HAP-1 (cell line): ENCODE measurements around the gene PDCD2L.
"Not testable (repeated sequence)": the region's sequence is repeated elsewhere in the genome, so short reads cannot be mapped to it uniquely, and the experiment has no call there.

ENCODE experiments used
- DNase-seq, 2 experiments: peaks; one replicate each; pipeline ENCODE4 v3.0.0-alpha.2; 2016 to 2020; ENCODE audit warnings: low spot score in 2 of 2
- H3K27me3 ChIP-seq: fragments of 250-450 bp; sonication (Bioruptor Pico); 2 replicates; pipeline ENCODE4 v1.5.1; 2020; ENCODE audit warnings: low read depth, mild to moderate bottlenecking, moderate library complexity
- H3K36me3 ChIP-seq: fragments of 250-450 bp; sonication (Bioruptor Pico); replicated peaks from 2 replicates; pipeline ENCODE4 v1.5.1; 2020; ENCODE audit warnings: mild to moderate bottlenecking
- H3K4me1 ChIP-seq: fragments of 250-450 bp; sonication (Bioruptor Pico); 2 replicates; pipeline ENCODE4 v1.5.1; 2020; ENCODE audit warnings: mild to moderate bottlenecking
- H3K4me3 ChIP-seq: fragments of 250-450 bp; sonication (Bioruptor Pico); 2 replicates; pipeline ENCODE4 v1.5.1; 2020; ENCODE audit warnings: mild to moderate bottlenecking, moderate library complexity
- H3K9me3 ChIP-seq: fragments of 250-450 bp; sonication (Bioruptor Pico); 2 replicates; pipeline ENCODE4 v1.5.1; 2020; ENCODE audit warnings: mild to moderate bottlenecking, moderate library complexity
- in situ Hi-C: fragments of 300-500 bp; cut with MboI; formaldehyde crosslinking; loops from 3 replicates; pipeline ENCODE4 v1.14.3; 2020; ENCODE audit warnings: low sequenced_read_pairs, inconsistent platforms, mixed read lengths

PDCD2L gene

GRCh38 chr19:34365463-34366401, 38.5 kb upstream of the PDCD2L start:
- Histone ChIP-seq H3K4me3 (peak overlapping the region; percentile 78), H3K9me3 (no peaks in the 10 kb centered on the region), H3K36me3 (peaks cover 42% of the 10 kb centered on the region), H3K4me1 (peaks cover 11% of the 10 kb centered on the region), H3K27me3 (no peaks in the 10 kb centered on the region)
- in situ Hi-C loops = no loop called here
- peak in 1 of 2 experiments; percentile 57 for DNase-seq

- no peak for DNase-seq
- H3K27me3 ChIP-seq = no peaks in the 10 kb centered on the region
- H3K4me3 ChIP-seq = peak overlapping the region; percentile 78; the same call in 1 of the 2 replicates
- in situ Hi-C loops = no loop called here
- peaks cover 51% of the 10 kb centered on the region for H3K36me3 ChIP-seq
- no peaks in the 10 kb centered on the region for H3K9me3 ChIP-seq
- peaks cover 11% of the 10 kb centered on the region for H3K4me1 ChIP-seq
Measured at GRCh38 chr19:34366738-34367623, 37.2 kb upstream of the PDCD2L start.

- no peaks in the 10 kb centered on the region for H3K27me3 ChIP-seq
- no peak overlapping the region for H3K4me3 ChIP-seq
- peaks cover 57% of the 10 kb centered on the region for H3K36me3 ChIP-seq
- in situ Hi-C loops = no loop called here
- H3K9me3 ChIP-seq = no peaks in the 10 kb centered on the region
- peaks cover 11% of the 10 kb centered on the region for H3K4me1 ChIP-seq
- DNase-seq = no peak
Measured at GRCh38 chr19:34367624-34367957, 36.6 kb upstream of the PDCD2L start.

DNA sequence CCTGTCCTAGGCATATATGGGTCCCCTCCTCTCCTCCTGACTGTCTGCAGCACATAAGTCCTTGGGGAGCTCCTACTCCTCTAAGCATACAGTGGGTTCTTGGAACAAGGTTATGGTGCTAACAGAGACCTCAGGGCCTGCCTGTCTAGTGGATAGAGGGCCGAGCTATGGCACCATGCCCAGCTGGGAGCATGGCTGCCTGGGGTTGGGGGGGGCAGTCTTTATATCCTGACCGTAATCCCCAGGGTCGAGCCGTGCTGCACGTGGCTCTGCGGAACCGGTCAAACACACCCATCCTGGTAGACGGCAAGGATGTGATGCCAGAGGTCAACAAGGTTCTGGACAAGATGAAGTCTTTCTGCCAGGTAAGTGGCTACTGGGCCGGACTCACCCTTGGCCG, 35.9 kb upstream of the PDCD2L start:
- in situ Hi-C loops = no loop called here

GRCh38 chr19:34369166-34369565, 35.0 kb upstream of the PDCD2L start:
- H3K36me3 ChIP-seq = peaks cover 64% of the 10 kb centered on the region
- H3K4me3 ChIP-seq, H3K27me3 ChIP-seq, DNase-seq, in situ Hi-C loops, H3K9me3 ChIP-seq: not testable (repeated sequence)
- peaks cover 11% of the 10 kb centered on the region for H3K4me1 ChIP-seq

More for the DNA sequence above, 35.9 kb upstream of the PDCD2L start:
- Histone ChIP-seq H3K4me1 (peaks cover 11% of the 10 kb centered on the region), H3K36me3 (peaks cover 58% of the 10 kb centered on the region), H3K4me3 (no peak overlapping the region), H3K27me3 (no peaks in the 10 kb centered on the region), H3K9me3 (no peaks in the 10 kb centered on the region)
- DNase-seq = no peak

GRCh38 chr19:34370117-34370516, 34.1 kb upstream of the PDCD2L start:
- no peak for DNase-seq
- no peaks in the 10 kb centered on the region for H3K9me3 ChIP-seq
- H3K36me3 ChIP-seq = peaks cover 73% of the 10 kb centered on the region
- no peak overlapping the region for H3K4me3 ChIP-seq
- in situ Hi-C loops = no loop called here
- no peaks in the 10 kb centered on the region for H3K27me3 ChIP-seq
- H3K4me1 ChIP-seq = peaks cover 7% of the 10 kb centered on the region

GRCh38 chr19:34370983-34371382, 33.2 kb upstream of the PDCD2L start:
- H3K36me3 ChIP-seq = peaks cover 81% of the 10 kb centered on the region
- H3K4me1 ChIP-seq = peaks cover 7% of the 10 kb centered on the region

DNA sequence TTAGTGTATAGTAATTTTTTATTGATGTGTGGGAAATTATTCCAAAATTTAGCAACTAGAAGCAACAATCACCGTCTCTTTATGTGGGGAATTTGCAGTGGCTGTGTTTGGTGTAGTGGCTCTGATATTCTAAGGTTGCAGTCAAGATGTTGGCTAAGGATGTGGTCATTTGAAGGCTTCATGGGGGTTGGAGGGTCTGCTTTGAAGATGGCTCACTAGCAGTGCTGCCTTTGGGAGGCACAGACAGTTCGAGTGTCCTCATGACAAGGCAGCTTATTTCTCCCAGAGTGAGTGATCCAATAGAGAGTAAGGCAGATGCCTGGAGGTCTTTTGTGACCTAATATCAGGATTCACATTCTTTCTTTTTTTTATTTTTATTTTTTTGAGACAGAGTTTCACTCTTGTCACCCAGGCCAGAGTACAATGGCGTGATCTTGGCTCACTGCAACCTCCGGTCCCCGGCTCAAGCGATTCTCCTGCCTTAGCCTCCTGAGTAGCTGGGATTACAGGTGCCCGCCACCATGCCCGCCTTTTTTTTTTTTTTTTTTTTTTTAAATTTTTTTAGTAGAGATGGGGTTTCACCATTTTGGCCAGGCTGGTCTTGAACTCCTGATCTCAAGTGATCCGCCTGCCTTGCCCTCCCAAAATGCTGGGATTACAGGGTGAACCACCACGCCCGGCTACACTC, 30.5 kb upstream of the PDCD2L start:
- Histone ChIP-seq H3K9me3 (no peaks in the 10 kb centered on the region), H3K36me3 (peaks cover 79% of the 10 kb centered on the region), H3K4me3 (no peak overlapping the region), H3K4me1 (no peaks in the 10 kb centered on the region), H3K27me3 (no peaks in the 10 kb centered on the region)
- in situ Hi-C loops = no loop called here
- no peak for DNase-seq

More at GRCh38 chr19:34370983-34371382, 33.2 kb upstream of the PDCD2L start:
- Histone ChIP-seq H3K4me3 (no peak overlapping the region), H3K9me3 (no peaks in the 10 kb centered on the region), H3K27me3 (no peaks in the 10 kb centered on the region)
- no peak for DNase-seq
- in situ Hi-C loops = no loop called here

DNA sequence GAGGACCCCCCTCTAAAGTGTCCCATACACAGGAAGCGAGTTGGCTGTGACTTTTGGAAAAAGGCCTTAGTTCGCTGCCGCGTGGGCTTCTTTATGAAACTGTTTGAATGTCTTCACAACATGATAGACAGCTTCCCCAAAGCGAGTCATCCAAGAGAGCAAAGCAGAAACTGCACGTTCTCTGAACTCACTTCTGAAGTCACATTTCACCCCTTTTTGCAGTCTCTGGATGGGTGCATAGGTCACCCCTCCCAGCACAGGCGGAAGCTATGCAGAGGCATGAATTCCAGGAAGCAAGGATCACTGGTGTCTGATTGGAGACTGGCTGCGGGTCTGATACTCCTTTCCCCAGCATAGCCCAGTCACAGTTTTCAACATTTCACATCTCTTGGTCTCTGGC, 28.6 kb upstream of the PDCD2L start:
- H3K36me3 ChIP-seq = peaks cover 79% of the 10 kb centered on the region
- in situ Hi-C loops = no loop called here
- no peaks in the 10 kb centered on the region for H3K27me3 ChIP-seq
- no peaks in the 10 kb centered on the region for H3K4me1 ChIP-seq
- H3K4me3 ChIP-seq = no peak overlapping the region
- DNase-seq = no peak
- no peaks in the 10 kb centered on the region for H3K9me3 ChIP-seq

DNA sequence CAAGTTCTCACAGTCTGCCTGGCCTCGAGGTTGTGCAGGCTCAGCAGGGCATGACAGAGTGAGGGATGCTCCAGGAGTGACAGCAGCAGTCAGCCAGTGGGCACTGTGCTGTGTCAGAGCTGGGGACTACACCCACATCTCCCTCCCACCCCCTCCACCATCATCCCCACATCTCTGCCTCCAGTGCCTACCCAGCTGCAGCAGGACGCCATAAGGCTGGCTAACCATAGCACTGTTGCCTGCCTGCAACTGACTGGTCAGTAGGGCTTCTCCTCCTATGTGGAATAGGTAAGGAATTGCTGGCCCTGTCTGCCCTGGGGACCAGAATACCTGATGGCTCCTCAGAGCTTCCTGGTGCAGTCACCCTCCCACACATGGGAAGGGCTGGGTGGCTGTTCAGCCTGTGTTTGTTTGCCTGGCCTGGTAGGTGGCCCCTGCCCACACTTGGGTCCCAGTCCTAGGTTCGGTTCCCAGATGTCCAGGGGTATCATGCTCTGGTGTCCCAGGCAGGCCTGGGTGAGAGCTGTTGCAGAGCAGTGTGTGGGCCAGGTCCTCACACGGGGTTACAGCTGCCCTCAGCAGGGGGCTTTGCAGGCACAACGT, 23.5 kb upstream of the PDCD2L start:
- Histone ChIP-seq H3K9me3 (no peaks in the 10 kb centered on the region), H3K36me3 (peaks cover 88% of the 10 kb centered on the region), H3K4me3 (no peak overlapping the region), H3K27me3 (no peaks in the 10 kb centered on the region), H3K4me1 (no peaks in the 10 kb centered on the region)
- no peak for DNase-seq
- in situ Hi-C loops = no loop called here

GRCh38 chr19:34381399-34382251, 22.6 kb upstream of the PDCD2L start:
- DNase-seq = no peak
- no peaks in the 10 kb centered on the region for H3K9me3 ChIP-seq
- no peak overlapping the region for H3K4me3 ChIP-seq
- in situ Hi-C loops = no loop called here
- no peaks in the 10 kb centered on the region for H3K27me3 ChIP-seq
- peaks cover 86% of the 10 kb centered on the region for H3K36me3 ChIP-seq
- no peaks in the 10 kb centered on the region for H3K4me1 ChIP-seq

- H3K27me3 ChIP-seq = no peaks in the 10 kb centered on the region
- in situ Hi-C loops = no loop called here
- peaks cover 91% of the 10 kb centered on the region for H3K36me3 ChIP-seq
- H3K4me1 ChIP-seq = no peaks in the 10 kb centered on the region
- DNase-seq = no peak
- H3K4me3 ChIP-seq = no peak overlapping the region
- no peaks in the 10 kb centered on the region for H3K9me3 ChIP-seq
Measured at GRCh38 chr19:34382471-34382870, 21.7 kb upstream of the PDCD2L start.
